Suppressor macrophage (primary cell): ENCODE data around the gene CEP63.
"Not testable (repeated sequence)": the region's sequence is repeated elsewhere in the genome, so short reads cannot be mapped to it uniquely, and the experiment has no call there.

ENCODE experiments used
- DNase-seq, 4 experiments: peaks; one replicate each; pipeline ENCODE4 v3.0.0-alpha.2; 2020 to 2022

The CEP63 gene

GRCh38 chr3:134517791-134518190 is 31.9 kb downstream of the CEP63 start:
- peak in 2 of 4 experiments; percentile 6 to 17 for DNase-seq

GRCh38 chr3:134522541-134522940 is 36.7 kb downstream of the CEP63 start:
- DNase-seq, result no peak

GRCh38 chr3:134525293-134525692 is 39.4 kb downstream of the CEP63 start:
- DNase-seq, result no peak

GRCh38 chr3:134526319-134526718 is 40.5 kb downstream of the CEP63 start:
- no peak for DNase-seq

GRCh38 chr3:134527037-134527436 is 41.2 kb downstream of the CEP63 start:
- peak in 1 of 4 experiments; percentile 20 for DNase-seq

- no peak for DNase-seq
These were observed 41.8 kb downstream of the CEP63 start for GRCh38 chr3:134527538-134528186.

GRCh38 chr3:134533493-134533892 is 47.6 kb downstream of the CEP63 start:
- no peak for DNase-seq

- DNase-seq, result peak; percentile 21 to 62 (median 34)
These were observed 49.5 kb downstream of the CEP63 start for GRCh38 chr3:134535186-134535970.

GRCh38 chr3:134536781-134537180 is 50.9 kb downstream of the CEP63 start:
- DNase-seq, result peak in 3 of 4 experiments; percentile 22 to 34 (median 24)

GRCh38 chr3:134542287-134542958 is 56.6 kb downstream of the CEP63 start:
- peak in 1 of 4 experiments; percentile 15 for DNase-seq

GRCh38 chr3:134543113-134543512 is 57.3 kb downstream of the CEP63 start:
- peak; percentile 67 to 79 (median 76) for DNase-seq

- DNase-seq, result peak in 2 of 4 experiments; percentile 57 to 74
These were observed 58.5 kb downstream of the CEP63 start for GRCh38 chr3:134544316-134544715.

GRCh38 chr3:134544783-134545182 is 58.9 kb downstream of the CEP63 start:
- peak; percentile 24 to 58 (median 50) for DNase-seq

- no peak for DNase-seq
These were observed 60.0 kb downstream of the CEP63 start for GRCh38 chr3:134545818-134546217.

- DNase-seq, result peak in 1 of 4 experiments; percentile 38
These were observed 66.9 kb downstream of the CEP63 start for GRCh38 chr3:134552784-134553183.

GRCh38 chr3:134559591-134559990 is 73.7 kb downstream of the CEP63 start:
- no peak for DNase-seq

GRCh38 chr3:134562055-134562454 is 76.2 kb downstream of the CEP63 start:
- DNase-seq, result no peak

- no peak for DNase-seq
These were observed 77.7 kb downstream of the CEP63 start for GRCh38 chr3:134563601-134564000.

GRCh38 chr3:134564991-134565390 is 79.1 kb downstream of the CEP63 start:
- DNase-seq, result no peak

- DNase-seq, result no peak
These were observed 81.7 kb downstream of the CEP63 start for GRCh38 chr3:134567605-134568004.

GRCh38 chr3:134568790-134569189 is 82.9 kb downstream of the CEP63 start:
- DNase-seq, result no peak

GRCh38 chr3:134569899-134570298 is 84.0 kb downstream of the CEP63 start:
- not testable (repeated sequence) for DNase-seq

GRCh38 chr3:134576426-134576825 is 90.6 kb downstream of the CEP63 start:
- no peak for DNase-seq
